HepG2 (cell line): ENCODE results near the gene MYADML2. TPM values are rescaled to one million over a fixed set of nuclear protein-coding genes. Genes with fewer than 3 reads are reported as not detected.

Experiments
- CEBPB ChIP-seq: IDR thresholded peaks from 2 replicates; pipeline ENCODE4 v1.6.1; 2011; ENCODE audit warnings: low read depth, low read length, improper control_type of control experiment, borderline replicate concordance
- ETV5 ChIP-seq: IDR thresholded peaks from 2 replicates; pipeline ENCODE4 v1.6.1; 2018; ENCODE audit warnings: missing biosample characterization, missing genetic modification reagents, inconsistent platforms, borderline replicate concordance
- FOXK1 ChIP-seq: sonication (generic); formaldehyde crosslinking; IDR thresholded peaks from 2 replicates; pipeline ENCODE4 v1.4.0; 2020; ENCODE audit warnings: low read depth, missing genetic modification reagents, borderline replicate concordance
- GATAD1 ChIP-seq: IDR thresholded peaks from 2 replicates; pipeline ENCODE4 v1.6.1; 2016; ENCODE audit warnings: missing genetic modification reagents, missing compliant biosample characterization
- HOXA3 ChIP-seq: sonication (generic); formaldehyde crosslinking; IDR thresholded peaks from 2 replicates; pipeline ENCODE4 v1.5.0; 2020; ENCODE audit warnings: missing genetic modification reagents
- KDM5A ChIP-seq: fragments of 200-600 bp; sonication (generic); IDR thresholded peaks from 2 replicates; pipeline ENCODE4 v1.7.0; 2018; ENCODE audit warnings: antibody characterized with exemption, mild to moderate bottlenecking, low read length, borderline replicate concordance
- NPAS2 ChIP-seq: sonication (generic); formaldehyde crosslinking; IDR thresholded peaks from 2 replicates; pipeline ENCODE4 v1.8.0; 2022; ENCODE audit warnings: mild to moderate bottlenecking, missing genetic modification reagents, borderline replicate concordance
- NR2F6 ChIP-seq, 2 experiments: IDR thresholded peaks; 2 replicates each; pipeline ENCODE4 v1.6.1; 2016; ENCODE audit warnings: antibody characterized with exemption in 1 of 2, mild to moderate bottlenecking in 1 of 2
- RFX5 ChIP-seq: IDR thresholded peaks from 2 replicates; pipeline ENCODE4 v1.6.1; 2011; ENCODE audit warnings: low read depth, low read length, improper control_type of control experiment
- SCMH1 ChIP-seq: sonication (generic); formaldehyde crosslinking; IDR thresholded peaks from 2 replicates; pipeline ENCODE4 v1.9.0; 2021; ENCODE audit warnings: missing genetic modification reagents, mild to moderate bottlenecking, borderline replicate concordance
- ZNF235 ChIP-seq: sonication (generic); formaldehyde crosslinking; IDR thresholded peaks from 2 replicates; pipeline ENCODE4 v1.8.1; 2023; ENCODE audit warnings: mild to moderate bottlenecking, missing genetic modification reagents, borderline replicate concordance
- ZNF34 ChIP-seq: sonication (generic); formaldehyde crosslinking; IDR thresholded peaks from 2 replicates; pipeline ENCODE4 v1.4.0; 2020; ENCODE audit warnings: mild to moderate bottlenecking, missing genetic modification reagents, borderline replicate concordance
- ZNF572 ChIP-seq: sonication (generic); formaldehyde crosslinking; IDR thresholded peaks from 2 replicates; pipeline ENCODE4 v1.5.1; 2020; ENCODE audit warnings: mild to moderate bottlenecking, missing genetic modification reagents
- ZNF678 ChIP-seq: sonication (generic); formaldehyde crosslinking; IDR thresholded peaks from 2 replicates; pipeline ENCODE4 v1.4.0; 2020; ENCODE audit warnings: mild to moderate bottlenecking, missing genetic modification reagents
- ZNF761 ChIP-seq: sonication (generic); formaldehyde crosslinking; conservative IDR thresholded peaks from 2 replicates; pipeline ENCODE4 v1.4.0; 2020; ENCODE audit warnings: mild to moderate bottlenecking, missing genetic modification reagents
- ZNF775 ChIP-seq: sonication (generic); formaldehyde crosslinking; IDR thresholded peaks from 2 replicates; pipeline ENCODE4 v1.4.0; 2020; ENCODE audit warnings: missing genetic modification reagents, mild to moderate bottlenecking, moderate library complexity, borderline replicate concordance
- polyA plus RNA-seq, 8 experiments: library from polyadenylated mRNA; depleted of rRNA in 3 of 8; stranded (reverse) in 7 of 8; unstranded in 1 of 8; fragments of >200 nt; fragmentation: Illumina TruSeq in 4 of 8; extraction: Trizol in 4 of 8; gene quantifications; 2 replicates each; pipeline versions ENCODE4 v1.2.1 to v1.2.3, GENCODE V29; 2011 to 2016; ENCODE audit warnings: low read depth in 4 of 8, missing spikeins in 1 of 8, mixed read lengths in 1 of 8; ENCODE audit not compliant: insufficient read depth in 1 of 8
- total RNA-seq, 5 experiments: library from RNA; depleted of rRNA; stranded (reverse); fragments of >200 nt; fragmentation: Illumina TruSeq; extraction: Trizol; gene quantifications; 2 replicates each; pipeline ENCODE4 v1.2.3, GENCODE V29; 2016; ENCODE audit warnings: low read depth in 1 of 5
- TF ChIP-seq, protein P1 (sequence below): sonication (generic); formaldehyde crosslinking; IDR thresholded peaks from 2 replicates; pipeline ENCODE4 v1.4.0; 2020; ENCODE audit warnings: missing genetic modification reagents
- TF ChIP-seq, protein P2 (sequence below): sonication (generic); formaldehyde crosslinking; IDR thresholded peaks from 2 replicates; pipeline ENCODE4 v1.4.0; 2020; ENCODE audit warnings: missing genetic modification reagents, borderline replicate concordance
- TF ChIP-seq, protein P3 (sequence below): sonication (generic); formaldehyde crosslinking; IDR thresholded peaks from 2 replicates; pipeline ENCODE4 v1.9.0; 2021; ENCODE audit warnings: missing genetic modification reagents, borderline replicate concordance

Gene MYADML2
- total and polyA plus RNA-seq, 2 of the 13 experiments (the other 11 are each of a cell fraction or from before 2014, with no cell fraction given), result not detected

DNA sequence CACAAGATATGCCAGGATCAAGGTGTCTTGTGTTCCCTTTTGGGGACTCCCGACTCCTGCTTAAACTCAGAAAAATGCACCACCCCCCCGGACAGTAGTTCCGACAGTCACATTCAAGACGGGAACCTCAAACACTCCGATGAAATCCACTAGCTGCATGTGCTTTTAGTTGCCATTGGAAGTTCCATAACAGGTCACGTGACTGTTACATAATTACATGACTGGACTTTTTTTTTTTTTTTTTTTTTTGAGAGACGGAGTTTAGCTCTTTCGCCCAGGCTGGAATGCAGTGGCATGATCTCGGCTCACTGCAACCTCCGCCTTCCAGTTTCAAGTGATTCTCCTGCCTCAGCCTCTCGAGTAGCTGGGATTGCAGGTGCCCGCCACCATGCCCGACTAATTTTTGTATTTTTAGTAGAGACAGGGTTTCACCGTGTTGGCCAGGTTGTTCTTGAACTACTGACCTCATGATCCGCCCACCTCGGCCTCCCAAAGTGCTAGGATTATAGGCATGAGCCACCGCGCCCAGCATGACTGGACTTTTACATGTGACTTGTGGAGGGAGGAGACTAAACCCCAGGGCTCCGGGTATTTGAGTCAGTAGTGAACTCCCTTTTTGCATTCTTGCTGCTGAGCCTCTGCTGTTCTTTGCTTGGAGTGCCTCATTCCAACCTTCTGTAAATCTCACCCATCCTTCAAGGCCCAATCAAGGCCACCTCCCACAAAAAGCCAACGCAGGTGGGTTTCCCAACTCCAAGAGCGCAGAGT lies 30.6 kb downstream of the MYADML2 start (continued):
- TF ChIP-seq, protein P1, sequence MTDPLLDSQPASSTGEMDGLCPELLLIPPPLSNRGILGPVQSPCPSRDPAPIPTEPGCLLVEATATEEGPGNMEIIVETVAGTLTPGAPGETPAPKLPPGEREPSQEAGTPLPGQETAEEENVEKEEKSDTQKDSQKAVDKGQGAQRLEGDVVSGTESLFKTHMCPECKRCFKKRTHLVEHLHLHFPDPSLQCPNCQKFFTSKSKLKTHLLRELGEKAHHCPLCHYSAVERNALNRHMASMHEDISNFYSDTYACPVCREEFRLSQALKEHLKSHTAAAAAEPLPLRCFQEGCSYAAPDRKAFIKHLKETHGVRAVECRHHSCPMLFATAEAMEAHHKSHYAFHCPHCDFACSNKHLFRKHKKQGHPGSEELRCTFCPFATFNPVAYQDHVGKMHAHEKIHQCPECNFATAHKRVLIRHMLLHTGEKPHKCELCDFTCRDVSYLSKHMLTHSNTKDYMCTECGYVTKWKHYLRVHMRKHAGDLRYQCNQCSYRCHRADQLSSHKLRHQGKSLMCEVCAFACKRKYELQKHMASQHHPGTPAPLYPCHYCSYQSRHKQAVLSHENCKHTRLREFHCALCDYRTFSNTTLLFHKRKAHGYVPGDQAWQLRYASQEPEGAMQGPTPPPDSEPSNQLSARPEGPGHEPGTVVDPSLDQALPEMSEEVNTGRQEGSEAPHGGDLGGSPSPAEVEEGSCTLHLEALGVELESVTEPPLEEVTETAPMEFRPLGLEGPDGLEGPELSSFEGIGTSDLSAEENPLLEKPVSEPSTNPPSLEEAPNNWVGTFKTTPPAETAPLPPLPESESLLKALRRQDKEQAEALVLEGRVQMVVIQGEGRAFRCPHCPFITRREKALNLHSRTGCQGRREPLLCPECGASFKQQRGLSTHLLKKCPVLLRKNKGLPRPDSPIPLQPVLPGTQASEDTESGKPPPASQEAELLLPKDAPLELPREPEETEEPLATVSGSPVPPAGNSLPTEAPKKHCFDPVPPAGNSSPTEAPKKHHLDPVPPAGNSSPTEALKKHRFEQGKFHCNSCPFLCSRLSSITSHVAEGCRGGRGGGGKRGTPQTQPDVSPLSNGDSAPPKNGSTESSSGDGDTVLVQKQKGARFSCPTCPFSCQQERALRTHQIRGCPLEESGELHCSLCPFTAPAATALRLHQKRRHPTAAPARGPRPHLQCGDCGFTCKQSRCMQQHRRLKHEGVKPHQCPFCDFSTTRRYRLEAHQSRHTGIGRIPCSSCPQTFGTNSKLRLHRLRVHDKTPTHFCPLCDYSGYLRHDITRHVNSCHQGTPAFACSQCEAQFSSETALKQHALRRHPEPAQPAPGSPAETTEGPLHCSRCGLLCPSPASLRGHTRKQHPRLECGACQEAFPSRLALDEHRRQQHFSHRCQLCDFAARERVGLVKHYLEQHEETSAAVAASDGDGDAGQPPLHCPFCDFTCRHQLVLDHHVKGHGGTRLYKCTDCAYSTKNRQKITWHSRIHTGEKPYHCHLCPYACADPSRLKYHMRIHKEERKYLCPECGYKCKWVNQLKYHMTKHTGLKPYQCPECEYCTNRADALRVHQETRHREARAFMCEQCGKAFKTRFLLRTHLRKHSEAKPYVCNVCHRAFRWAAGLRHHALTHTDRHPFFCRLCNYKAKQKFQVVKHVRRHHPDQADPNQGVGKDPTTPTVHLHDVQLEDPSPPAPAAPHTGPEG (CRISPR knock-in tag), result no peak
- TF ChIP-seq ZNF572 (CRISPR knock-in tag), result no peak
- no peak for TF ChIP-seq CEBPB
- TF ChIP-seq, protein P2, sequence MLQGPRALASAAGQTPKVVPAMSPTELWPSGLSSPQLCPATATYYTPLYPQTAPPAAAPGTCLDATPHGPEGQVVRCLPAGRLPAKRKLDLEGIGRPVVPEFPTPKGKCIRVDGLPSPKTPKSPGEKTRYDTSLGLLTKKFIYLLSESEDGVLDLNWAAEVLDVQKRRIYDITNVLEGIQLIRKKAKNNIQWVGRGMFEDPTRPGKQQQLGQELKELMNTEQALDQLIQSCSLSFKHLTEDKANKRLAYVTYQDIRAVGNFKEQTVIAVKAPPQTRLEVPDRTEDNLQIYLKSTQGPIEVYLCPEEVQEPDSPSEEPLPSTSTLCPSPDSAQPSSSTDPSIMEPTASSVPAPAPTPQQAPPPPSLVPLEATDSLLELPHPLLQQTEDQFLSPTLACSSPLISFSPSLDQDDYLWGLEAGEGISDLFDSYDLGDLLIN (CRISPR knock-in tag), result no peak
- no peak for TF ChIP-seq SCMH1 (CRISPR knock-in tag)
- no peak for TF ChIP-seq GATAD1 (CRISPR knock-in tag)
- no peak for TF ChIP-seq RFX5
- no peak for TF ChIP-seq FOXK1
- TF ChIP-seq ZNF34 (CRISPR knock-in tag), result no peak
- no peak for TF ChIP-seq ZNF678 (CRISPR knock-in tag)
- no peak for TF ChIP-seq ZNF761
- TF ChIP-seq ETV5 (CRISPR knock-in tag), result no peak
- TF ChIP-seq NR2F6 (IDR thresholded peaks at IDR 0.05), result no peak
- TF ChIP-seq NR2F6 (CRISPR knock-in tag; IDR thresholded peaks at IDR 0.05), result 0 out of 2 replicates have a peak, but pooled peaks have one; percentile 26
- TF ChIP-seq NPAS2 (CRISPR knock-in tag), result no peak
- TF ChIP-seq ZNF235 (CRISPR knock-in tag), result no peak
- TF ChIP-seq, protein P3, sequence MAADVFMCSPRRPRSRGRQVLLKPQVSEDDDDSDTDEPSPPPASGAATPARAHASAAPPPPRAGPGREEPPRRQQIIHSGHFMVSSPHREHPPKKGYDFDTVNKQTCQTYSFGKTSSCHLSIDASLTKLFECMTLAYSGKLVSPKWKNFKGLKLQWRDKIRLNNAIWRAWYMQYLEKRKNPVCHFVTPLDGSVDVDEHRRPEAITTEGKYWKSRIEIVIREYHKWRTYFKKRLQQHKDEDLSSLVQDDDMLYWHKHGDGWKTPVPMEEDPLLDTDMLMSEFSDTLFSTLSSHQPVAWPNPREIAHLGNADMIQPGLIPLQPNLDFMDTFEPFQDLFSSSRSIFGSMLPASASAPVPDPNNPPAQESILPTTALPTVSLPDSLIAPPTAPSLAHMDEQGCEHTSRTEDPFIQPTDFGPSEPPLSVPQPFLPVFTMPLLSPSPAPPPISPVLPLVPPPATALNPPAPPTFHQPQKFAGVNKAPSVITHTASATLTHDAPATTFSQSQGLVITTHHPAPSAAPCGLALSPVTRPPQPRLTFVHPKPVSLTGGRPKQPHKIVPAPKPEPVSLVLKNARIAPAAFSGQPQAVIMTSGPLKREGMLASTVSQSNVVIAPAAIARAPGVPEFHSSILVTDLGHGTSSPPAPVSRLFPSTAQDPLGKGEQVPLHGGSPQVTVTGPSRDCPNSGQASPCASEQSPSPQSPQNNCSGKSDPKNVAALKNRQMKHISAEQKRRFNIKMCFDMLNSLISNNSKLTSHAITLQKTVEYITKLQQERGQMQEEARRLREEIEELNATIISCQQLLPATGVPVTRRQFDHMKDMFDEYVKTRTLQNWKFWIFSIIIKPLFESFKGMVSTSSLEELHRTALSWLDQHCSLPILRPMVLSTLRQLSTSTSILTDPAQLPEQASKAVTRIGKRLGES (CRISPR knock-in tag), result no peak
- no peak for TF ChIP-seq ZNF775
- TF ChIP-seq KDM5A, result no peak
- TF ChIP-seq HOXA3 (CRISPR knock-in tag), result no peak
